Measurements from ENCODE around the gene BIRC6. TPM values are rescaled to one million over a fixed set of nuclear protein-coding genes. Genes with fewer than 3 reads are reported as not detected.

BIRC6 gene
- total RNA-seq, 1 donor from 2014 or later: 257 TPM

- no peak for FAIRE-seq
- no peak for DNase-seq (ENCODE audit: low spot score in 2 of 2)
These were observed 299.2 kb downstream of the BIRC6 start for GRCh38 chr2:32656069-32656468.

- FAIRE-seq (no peak), DNase-seq (ENCODE audit: low spot score in 2 of 2) (no peak)
These were observed 307.0 kb downstream of the BIRC6 start for GRCh38 chr2:32663864-32664263.

GRCh38 chr2:32666704-32667103 is 309.9 kb downstream of the BIRC6 start:
- DNase-seq (ENCODE audit: low spot score in 2 of 2) (no peak), FAIRE-seq (no peak)

- no peak for FAIRE-seq
- DNase-seq (ENCODE audit: low spot score in 2 of 2): no peak
These were observed 311.4 kb downstream of the BIRC6 start for GRCh38 chr2:32668254-32668653.

Small RNAs within 50 kb of the gene (small RNA-seq; reads per million reads assigned to genes)
- gene MIR4765 (not detected), gene MIR558 (not detected)

Other genes with a start within 250 kb of the BIRC6 start
- gene SLC30A6, start 191.2 kb upstream of the BIRC6 start, total RNA-seq: 33.4 TPM
- 0.41 TPM for gene NLRC4, start 92.1 kb upstream of the BIRC6 start, total RNA-seq
- gene YIPF4, start 79.1 kb upstream of the BIRC6 start, total RNA-seq: 43.6 TPM

All from frontal cortex (tissue), 4 donors.